NCI-H1930 (cell line): ENCODE results near the gene TMEM72.

Experiments
- DNase-seq, 2 experiments: peaks; one replicate each; lab custom pipeline; 2025; lab: John Stamatoyannopoulos, UW

The TMEM72 gene

DNA sequence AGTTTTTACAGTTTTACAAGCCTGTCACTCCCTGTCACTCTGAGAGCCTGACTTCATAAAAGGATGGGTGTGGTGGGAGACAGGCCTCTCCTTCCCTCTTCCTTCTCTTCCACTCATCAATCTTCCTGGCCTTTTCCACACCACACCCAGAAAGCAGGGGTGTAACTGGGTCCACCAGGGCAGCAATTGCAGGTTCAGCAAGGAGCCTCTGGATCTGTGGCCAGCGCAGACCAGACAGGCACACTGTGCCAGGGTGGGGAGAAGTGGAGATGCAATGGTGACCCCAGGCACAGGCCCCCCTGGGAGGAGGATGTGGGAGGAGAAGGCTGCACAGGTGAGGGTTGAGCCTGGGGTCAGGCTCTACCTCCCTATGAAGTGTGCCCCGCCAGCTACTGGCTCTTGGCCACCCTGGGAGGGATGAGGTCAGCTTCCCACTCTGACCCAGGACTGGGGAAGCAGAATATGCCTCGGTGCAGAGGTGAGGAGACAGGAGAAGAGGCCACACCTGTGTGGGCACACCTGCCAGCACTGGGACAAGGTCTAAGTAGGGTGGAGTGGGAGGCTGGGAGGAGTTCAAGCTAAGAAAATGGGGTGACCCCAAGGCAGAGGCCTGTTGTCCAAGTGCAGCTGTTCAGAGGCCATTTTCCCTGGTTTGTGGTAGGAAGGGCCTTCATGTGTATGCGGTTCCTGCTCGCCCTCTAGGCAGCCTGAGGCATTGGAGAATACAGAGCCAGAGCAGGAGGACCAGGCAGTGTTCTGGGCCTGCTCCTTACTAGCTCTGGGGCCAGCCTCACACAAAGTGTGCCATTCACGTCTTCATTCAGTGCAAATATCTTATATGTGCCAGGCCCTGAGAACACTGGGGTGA is 20.2 kb upstream of the TMEM72 start:
- no peak for DNase-seq

DNA sequence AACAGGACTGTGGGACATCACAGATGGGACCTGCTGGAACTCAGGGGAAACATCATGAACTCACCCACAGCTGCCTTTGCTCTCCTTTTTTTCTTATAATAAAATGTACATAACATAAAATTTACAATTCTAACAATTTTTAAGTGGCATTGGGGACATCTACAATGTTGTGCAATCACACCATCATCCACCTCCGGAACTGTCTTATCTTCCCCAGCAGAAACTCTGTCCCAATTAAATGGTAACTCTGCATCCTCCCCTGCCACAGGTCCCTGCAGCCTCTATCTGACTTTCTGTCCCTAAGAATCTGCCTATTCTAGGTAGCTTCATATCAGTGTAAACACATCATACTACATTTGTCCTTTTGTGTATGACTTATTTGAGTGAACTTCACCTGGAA is 19.4 kb upstream of the TMEM72 start:
- no peak for DNase-seq

DNA sequence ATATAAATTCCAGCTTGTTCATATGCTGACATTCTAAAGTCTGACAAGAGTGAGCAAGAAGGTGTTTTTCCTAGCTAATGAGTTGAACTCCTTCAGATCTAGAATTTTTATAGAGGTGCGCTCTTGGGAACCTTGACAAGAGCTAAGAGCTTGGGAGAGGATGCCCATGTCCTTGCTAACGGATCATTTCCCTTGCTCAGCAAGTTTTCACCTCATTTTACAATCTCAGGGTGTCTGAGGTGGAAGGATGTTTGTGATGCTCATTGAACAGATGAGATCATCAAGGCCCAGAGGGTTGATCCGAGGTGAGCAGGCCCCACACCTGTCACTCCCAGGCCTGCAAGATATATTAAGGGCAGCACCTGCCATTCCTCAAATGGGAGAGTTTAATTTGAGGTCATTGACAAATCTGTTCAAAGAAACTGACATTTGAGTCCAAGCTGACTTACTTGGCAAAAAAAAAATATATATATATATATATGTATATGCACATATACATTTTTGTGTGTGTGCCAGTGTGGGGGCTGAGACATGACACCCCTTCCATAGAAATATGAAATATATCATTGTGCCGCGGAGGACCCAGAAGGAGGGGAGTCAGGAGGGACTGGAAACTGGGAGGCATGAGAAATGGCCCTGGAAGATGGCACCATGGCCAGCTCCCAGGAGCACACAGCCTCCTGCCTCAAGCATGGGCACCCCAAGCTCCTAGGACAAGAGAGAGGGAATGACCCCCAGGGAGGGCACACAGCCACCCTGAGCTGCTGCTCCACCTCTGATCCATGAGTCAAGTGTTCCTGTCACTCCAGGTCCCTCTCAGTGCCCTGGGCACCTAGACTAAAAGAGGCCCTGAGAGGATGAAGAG is 17.3 kb upstream of the TMEM72 start:
- no peak for DNase-seq

DNA sequence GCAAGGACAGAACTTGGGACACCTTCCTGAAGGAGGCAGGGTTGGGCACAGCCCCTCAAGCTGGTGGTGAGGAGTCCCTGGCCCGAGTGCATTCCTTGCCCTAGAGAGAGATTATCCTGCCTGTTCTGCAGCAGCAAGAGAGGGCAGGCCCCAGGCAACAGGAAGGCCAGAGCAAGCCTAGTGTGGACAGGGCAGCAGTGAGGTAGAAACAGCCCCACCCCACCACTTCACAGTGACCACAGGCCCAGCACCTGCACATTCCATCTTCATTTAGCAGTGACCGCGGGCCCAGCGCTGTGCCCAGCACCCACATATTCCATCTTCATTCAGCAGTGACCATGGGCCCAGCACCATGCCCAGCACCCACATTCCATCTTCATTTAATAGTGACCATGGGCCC is 16.4 kb upstream of the TMEM72 start:
- no peak for DNase-seq

DNA sequence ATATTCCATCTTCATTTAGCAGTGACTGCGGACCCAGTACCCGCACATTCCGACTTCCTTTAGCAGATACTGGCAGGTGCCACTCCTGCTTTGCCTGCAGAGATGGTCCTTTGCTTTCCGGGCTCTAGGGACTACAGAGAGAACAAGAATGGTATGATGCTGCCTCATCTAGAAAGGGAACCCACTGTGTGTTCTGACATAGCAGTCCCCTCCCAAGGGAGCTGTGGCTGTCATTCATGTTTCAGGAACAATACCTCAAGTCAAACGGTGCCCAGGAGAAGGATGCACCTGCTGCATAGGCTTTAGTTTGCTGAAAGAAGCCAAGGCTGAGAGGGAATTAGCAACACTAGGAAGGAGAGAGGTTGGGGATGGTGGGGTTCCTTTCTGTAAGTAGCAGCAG is 15.9 kb upstream of the TMEM72 start:
- no peak for DNase-seq

DNA sequence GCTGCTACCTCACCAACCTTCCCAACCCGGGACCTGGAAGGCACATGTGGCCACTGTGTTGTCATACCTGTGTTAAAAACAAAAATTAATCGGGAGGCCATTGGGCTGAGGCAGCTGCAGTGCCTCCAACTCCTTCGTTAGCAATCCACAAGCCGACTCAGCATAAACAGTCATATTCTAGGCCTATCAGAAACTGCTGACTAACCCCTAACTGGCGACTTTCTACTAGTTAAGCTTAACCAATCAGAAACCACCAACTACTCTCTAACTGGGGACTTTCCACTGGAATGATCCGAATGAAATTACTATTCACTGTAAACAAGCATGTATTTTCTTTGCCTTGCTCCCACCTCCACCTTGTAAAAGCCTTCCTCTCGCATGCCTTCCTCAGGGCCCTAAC is 14.1 kb upstream of the TMEM72 start:
- DNase-seq: no peak

DNA sequence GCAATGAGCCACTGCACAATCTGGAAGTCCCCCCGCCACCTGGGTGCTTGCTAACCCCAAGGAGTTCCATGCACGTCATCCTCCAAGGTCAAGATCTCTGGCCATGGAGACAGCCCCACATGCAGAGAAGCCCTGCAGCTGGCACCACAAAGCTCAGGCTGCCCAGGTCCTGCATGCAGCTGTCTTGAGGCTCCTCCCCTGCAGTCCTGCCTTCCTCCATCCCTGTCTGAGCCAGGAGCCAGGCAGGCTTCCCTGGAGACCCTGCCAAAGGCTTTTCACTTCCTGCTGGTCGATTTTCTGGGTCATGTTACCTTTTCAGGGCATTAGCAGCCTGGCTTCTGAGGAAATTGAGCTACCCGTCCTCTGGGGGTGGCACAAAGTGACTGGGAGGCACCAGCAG is 12.5 kb upstream of the TMEM72 start:
- no peak for DNase-seq

DNA sequence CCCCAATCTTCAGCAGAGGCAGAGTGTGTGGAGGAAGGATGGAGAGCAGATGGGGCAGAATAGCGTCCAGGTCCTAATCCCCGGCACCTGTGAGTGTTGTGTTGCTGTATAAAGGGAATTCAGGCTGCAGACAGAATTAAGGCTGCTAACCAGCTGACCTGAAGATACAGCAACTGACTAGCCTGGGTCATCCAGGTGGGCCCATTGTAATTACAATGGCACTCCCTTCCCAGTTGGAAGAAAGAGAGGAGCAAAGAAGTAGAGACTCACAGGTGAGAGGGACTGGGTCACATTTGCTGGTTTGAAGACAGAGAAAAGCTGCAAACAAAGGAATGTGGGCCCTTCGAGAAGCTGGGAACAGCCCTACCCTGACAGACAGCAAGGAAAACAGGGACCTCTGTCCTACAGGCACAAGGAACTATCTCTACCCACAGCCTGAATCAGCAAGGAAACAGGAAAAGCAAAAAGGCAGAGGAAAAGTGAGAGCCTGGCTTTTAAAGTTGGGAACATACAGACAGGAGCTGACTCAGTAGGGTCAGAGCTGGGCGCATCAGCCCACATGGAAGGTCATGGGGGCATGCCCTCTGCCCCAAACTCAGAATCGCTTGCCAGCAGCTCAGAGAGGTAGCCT is 11.6 kb upstream of the TMEM72 start:
- no peak for DNase-seq

DNA sequence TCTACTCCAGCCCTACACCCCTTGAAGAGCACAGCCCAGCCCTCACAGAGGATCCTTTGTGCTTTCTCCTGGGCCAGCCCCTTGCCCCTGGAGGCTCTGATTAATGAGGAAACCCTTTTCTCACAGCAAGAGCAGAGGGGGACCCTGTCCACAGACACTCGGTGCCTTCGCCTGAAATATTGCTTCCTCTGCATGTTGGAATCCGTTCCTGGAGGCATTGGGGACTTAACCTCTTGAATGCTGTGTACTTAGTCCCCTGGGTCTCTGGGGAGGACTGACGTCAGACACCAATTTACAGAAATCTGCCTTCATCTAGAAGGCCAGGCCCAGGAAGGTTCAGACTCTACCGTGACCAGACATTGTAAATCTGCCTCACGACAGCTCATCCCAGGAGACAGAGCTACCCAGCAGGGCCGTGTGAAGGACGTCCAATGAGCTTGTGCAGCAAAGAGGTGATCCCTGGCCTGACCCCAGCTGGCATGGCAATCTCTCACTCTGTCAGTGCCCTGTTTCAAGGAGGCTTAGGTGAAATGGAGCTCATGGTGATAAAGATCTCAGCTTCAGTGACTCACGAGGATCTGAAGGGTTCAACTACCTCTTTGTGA is 8.1 kb upstream of the TMEM72 start:
- DNase-seq: no peak

DNA sequence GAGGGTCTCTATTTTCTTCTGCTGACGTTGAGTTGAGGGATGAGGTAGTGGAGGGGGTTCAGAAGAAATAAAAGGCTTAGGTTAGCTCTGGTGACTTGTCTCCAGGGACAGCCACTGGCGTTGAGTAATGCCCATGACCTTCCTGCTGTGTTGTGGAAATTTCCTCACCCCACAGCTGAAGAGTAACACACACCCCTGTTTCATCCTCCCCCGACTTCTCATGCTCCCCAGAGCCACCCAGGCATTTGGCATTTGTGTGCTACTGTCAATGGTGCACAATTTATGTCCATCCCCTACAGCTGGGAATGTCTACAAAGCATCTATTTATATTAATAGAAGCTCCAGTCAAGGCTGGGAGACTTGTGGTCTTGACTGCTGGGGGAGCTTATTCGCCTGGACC is 4.7 kb upstream of the TMEM72 start:
- DNase-seq: no peak

DNA sequence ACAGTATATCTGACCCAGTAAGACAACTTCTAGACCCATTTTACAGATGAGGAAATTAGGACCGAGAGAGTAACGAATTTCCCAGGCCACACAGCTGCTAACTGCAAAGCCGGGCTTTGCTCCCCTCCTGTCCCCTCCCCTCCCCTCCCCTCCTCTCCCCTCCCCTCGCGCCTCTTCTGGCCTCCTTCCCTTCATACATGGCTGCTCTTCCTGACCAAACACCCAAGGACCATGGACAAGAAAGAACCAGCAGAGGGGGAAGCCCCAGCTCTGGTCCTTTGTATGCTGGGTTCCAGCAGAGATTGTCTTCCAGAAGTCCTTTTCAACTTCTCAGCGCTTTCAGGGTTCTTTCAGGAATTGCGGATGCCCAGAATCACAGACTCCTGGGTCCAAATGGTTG is 3.6 kb upstream of the TMEM72 start:
- DNase-seq: no peak

DNA sequence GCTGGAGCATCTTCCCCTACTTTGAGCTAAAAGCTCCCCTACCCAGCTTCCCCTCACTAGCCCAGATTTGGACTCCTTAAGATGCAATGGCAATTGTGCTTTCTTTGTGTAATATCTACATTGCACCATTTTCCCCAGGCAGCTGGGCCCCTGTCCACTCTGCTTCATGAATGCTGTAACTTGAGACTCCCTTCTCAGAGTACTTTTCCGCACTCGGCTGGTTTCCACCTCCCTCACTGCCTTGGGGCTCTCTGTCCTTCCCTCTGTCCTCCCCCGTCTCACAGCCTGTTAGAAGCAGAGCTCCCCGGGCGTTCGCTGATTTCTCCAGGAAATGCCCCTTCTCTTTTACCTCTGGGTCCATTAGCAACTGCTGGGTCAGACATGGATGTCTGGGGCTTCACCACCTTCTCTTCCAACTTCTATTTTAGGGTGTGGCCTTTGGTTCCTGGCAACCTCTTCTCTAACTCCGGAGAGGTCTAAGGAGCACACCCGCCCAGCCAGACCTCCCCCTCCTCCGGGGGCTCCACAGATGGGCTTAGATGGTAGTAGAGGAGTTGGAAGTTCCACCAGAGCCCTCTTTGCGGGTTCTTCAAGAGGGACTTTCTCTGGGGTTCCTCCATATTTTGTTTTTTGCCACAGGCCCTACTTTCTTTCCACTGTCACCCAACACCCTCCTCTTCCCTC is 2.9 kb upstream of the TMEM72 start:
- DNase-seq: no peak

DNA sequence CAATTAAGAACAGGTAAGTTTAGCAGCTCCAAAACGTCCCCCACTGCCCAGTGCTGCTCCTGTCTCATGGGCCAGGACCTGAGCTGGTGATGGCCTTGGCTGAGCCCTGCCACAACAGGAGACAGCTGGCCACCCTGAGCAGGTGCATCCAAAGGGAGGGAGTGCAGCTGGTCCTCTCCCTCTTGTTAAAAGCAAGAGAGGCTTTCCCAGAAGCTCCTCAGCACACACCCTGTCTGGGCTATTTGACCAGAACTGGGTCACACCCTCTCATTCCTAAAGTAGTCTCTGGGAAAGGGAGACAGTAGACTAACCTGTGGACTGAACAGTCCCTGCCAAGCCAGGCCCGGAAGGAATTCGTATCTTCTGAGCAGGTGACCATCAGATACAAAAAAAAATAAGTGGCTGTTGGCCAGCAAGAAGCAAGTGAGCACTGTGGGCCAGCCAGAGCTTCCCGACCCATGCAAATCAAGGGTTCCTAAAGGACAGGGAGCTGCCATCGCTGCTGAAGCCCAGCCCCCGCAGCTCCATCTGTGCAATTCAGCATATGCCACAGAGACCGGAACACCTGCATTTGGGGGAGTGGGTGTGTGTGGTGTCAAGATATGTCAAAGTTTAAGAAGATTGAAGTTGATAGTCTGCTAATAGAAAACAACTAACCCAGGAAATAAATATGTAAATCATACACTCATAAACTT is 2.1 kb upstream of the TMEM72 start:
- DNase-seq: no peak

DNA sequence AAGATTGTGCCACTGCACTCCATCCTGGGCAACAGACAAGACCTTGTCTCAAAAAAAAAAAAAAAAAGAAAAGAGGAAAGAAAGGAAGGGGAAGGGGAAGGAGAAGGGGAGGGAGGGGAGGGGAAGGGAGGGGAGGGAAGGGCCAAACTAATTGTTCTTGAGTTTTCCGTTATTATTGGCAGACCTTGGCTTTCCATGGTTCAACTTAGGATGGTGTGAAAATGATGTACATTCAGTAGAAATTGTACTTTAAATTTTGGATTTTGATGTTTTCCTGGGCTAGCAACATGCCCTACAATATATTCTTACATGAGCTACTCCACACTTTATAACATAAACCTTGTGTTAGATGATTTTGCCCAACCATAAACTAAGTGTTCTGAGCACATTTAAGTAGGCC is 1.2 kb upstream of the TMEM72 start:
- no peak for DNase-seq

DNA sequence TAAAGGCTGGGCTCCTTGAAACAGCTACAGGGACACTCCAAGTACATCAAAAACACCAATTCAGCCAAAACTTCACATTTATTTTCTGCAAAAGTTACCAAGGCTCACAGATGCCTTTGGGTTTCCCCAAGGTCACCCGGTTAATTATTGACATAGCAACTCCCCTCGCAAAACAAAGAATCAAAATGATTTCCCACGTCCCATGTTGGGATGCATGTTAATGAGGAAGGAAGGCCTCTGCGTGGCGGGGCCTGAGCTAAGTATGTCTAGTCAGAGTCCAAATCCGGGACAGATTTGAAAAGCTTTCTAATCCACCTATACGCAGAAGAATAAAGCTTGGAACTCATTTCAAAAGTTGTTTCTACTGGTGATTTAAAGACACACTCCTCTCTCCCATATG is 535 bp upstream of the TMEM72 start:
- no peak for DNase-seq

DNA sequence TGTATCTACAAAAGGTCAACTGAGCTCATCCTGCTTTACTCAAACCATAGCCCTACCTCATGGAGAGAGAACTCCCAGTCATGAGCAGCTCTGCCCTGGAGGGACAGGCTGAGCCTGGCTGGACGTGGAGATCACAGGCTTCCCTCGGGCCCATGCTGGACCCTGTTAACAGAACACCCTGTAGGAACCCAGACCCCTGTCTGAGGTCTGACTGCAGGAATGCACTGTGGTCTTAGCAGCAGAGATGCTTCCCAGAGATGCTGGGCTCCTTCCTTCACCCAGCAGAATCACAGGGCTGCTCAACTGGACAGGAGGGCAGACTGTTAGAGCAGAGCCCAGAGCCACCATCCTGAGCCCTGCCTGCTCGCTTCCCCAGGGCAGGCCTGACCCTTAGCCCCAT is 814 bp downstream of the TMEM72 start:
- no peak for DNase-seq

DNA sequence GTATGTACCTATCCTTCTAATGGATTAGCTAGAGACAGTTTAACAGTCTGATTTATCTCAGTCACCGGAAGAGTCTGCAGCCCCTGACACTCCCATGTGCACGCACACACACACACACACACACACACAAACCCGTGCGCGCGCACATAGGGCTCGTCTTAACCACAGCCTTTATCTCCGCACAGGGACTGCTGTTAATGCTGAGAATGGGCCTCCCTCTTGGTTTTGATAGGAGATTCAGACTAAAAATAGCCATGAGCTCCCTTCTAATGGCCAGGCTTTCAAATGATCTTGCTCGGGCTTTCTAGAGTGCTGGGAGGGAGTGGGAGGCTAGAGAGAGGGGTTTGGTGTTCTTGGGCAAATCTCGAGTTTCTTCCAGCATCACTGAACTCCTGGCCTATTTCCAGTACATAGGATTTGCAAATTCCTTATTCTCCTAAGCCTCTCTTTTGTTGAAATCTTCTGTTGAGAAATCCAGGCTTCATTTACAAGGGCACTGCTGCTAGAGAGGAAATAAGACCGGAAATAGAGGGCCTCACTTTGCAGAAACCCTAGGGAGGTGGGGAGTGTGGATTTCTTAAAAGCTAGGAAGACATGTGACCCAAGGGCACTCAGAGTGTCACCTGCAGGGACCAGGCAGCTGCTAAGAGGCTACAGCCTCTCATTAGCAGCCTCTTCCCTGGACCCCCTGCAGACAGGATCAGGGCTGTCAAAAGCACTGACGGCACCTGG is 2.4 kb downstream of the TMEM72 start:
- DNase-seq: no peak

DNA sequence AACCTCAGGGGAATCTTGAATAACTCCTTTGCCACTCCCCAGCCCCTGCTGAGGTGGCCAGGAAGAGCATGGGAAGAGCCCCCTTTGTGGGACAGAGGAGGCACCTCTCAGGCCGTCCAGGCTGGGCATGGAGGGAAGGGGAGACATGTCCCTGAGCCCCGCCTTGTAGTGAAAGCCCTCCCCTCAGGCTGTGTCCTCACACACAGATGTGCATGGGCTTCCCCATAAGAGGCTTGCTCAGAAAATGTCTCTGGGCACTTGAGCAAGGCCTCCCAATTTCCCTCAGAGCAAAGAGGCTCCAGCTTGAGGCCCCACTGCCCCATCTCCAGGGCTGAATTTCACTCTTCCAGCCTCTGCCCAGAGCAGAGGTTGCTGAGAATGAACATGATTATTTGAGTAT is 3.8 kb downstream of the TMEM72 start:
- DNase-seq: no peak

DNA sequence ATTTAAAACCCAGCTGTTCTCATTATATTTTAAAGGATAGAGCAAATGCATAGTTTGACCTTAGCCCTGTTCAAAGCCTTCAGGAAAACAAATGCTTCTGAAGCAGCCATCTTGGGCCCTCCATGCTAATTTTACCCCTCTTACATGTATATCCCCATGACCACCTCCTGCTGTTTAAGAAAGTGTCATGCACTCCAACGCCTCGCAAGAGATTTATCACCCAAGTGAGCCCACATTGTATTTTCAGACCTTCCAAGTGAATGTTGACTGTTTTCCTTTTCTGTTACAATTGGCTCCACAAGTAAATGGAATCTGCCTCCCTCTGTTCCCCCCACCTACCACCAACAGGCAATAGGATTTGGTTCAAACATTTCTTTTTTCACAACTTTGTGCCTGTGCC is 5.3 kb downstream of the TMEM72 start:
- DNase-seq: no peak

DNA sequence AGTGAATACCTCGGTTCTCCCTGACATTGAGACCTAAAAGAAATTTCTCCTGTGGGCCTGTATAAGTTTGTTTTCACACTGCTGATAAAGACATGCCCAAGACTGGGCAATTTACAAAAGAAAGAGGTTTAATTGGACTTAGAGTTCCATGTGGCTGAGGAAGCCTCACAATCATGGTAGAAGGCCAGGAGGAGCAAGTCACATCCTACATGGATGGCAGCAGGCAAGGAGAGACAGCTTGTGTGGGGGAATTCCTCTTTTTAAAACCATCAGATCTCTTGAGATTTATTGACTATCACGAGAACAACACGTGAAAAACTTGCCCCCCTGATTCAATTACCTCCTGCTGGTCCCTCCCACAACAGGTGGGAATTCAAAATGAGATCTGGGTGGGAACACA is 6.7 kb downstream of the TMEM72 start:
- no peak for DNase-seq

DNA sequence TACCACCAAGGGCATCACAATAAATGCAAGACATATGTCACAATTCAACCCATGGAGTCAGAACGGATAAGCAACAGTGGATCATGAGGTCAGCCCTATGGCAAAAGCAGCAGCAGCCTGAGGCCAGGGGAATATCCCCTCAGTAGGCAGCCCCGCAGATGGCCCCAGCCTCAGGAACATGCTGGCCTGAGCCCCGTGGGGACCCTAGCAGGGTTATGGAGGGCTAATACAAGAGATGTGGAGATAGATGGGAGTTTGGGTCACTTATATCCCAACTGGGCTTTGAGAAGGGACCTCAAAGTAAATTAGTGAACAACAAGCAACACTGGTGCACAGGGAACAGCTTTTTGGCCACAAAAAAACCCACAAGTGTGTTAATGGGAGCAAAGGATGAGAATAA is 9.1 kb downstream of the TMEM72 start:
- DNase-seq: no peak
